ENCODE measurements around the gene OLFM3. TPM values are rescaled to one million over a fixed set of nuclear protein-coding genes. Genes with fewer than 3 reads are reported as not detected.

OLFM3 gene
- total RNA-seq, 2 donors from 2014 or later: 0.15 to 0.26 TPM

GRCh38 chr1:101816262-101816661 lies 180.5 kb downstream of the OLFM3 start:
- DNase-seq: no peak
- no peak overlapping the region for H3K4me3 ChIP-seq (ENCODE audit: low read length)
- 60 to 100% methylated on average over 1 of the region's 1 CpG for WGBS, 2 experiments (ENCODE audit: insufficient coverage in 1 of 2, insufficient read length in 1 of 2)
- Mint-ChIP-seq H3K27me3 (ENCODE audit: insufficient read depth) (no peaks in the 10 kb centered on the region), H3K27ac (no peak overlapping the region), H3K9me3 (no peaks in the 10 kb centered on the region), H3K36me3 (ENCODE audit: low read depth) (no peaks in the 10 kb centered on the region), H3K4me3 (no peak overlapping the region), H3K4me1 (peaks cover 12% of the 10 kb centered on the region)
- no peaks in the 10 kb centered on the region for H3K27me3 ChIP-seq (ENCODE audit: control insufficient read depth, insufficient read depth, low read length, poor library complexity, severe bottlenecking)
- H3K4me1 ChIP-seq (ENCODE audit: control insufficient read depth, insufficient read depth, low read length): peaks cover 3% of the 10 kb centered on the region
- H3K27ac ChIP-seq (ENCODE audit: low read depth, low read length): no peak overlapping the region
- H3K9ac ChIP-seq (ENCODE audit: extremely low read depth, low read length, poor library complexity, severe bottlenecking): no peak overlapping the region
- no peak for TF ChIP-seq CTCF (conservative IDR thresholded peaks at IDR 0.05)
- no peaks in the 10 kb centered on the region for H3K9me3 ChIP-seq (ENCODE audit: control insufficient read depth, low read length)
- no peaks in the 10 kb centered on the region for H3K36me3 ChIP-seq (ENCODE audit: control insufficient read depth, insufficient read depth, low read length)

DNA sequence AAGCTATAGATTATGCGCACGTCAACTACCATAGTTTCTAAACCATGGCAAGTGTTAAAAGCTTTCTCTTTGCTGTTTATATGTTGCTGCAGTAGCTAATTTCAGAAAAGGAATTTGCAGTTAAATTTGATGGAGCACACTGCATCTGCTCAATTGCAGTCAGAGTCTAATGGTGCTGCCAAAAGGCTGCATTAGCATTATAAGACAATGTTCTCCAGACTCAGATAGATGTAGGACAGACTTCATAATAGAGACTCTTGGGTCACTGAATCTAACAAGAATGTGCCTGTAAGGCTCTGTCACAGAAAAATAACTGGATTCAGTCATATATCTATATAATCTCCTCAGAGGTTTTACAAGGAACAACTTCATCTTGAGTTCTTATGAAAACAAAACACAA lies 198.3 kb downstream of the OLFM3 start:
- Histone ChIP-seq H3K36me3 (ENCODE audit: control insufficient read depth, insufficient read depth, low read length) (no peaks in the 10 kb centered on the region), H3K9me3 (ENCODE audit: control insufficient read depth, low read length) (no peaks in the 10 kb centered on the region), H3K4me1 (ENCODE audit: control insufficient read depth, insufficient read depth, low read length) (no peaks in the 10 kb centered on the region), H3K27ac (ENCODE audit: low read depth, low read length) (no peak overlapping the region), H3K4me3 (ENCODE audit: low read length) (no peak overlapping the region), H3K9ac (ENCODE audit: extremely low read depth, low read length, poor library complexity, severe bottlenecking) (no peak overlapping the region), H3K27me3 (ENCODE audit: control insufficient read depth, insufficient read depth, low read length, poor library complexity, severe bottlenecking) (no peaks in the 10 kb centered on the region)
- no peak for TF ChIP-seq CTCF (conservative IDR thresholded peaks at IDR 0.05)
- WGBS, 2 experiments (ENCODE audit: insufficient coverage in 1 of 2, insufficient read length in 1 of 2): 95 to 100% methylated on average over 2 of the region's 2 CpGs
- Mint-ChIP-seq H3K36me3 (ENCODE audit: low read depth) (no peaks in the 10 kb centered on the region), H3K4me3 (no peak overlapping the region), H3K27me3 (ENCODE audit: insufficient read depth) (no peaks in the 10 kb centered on the region), H3K27ac (no peak overlapping the region), H3K9me3 (no peaks in the 10 kb centered on the region), H3K4me1 (no peaks in the 10 kb centered on the region)
- DNase-seq: no peak

- Histone ChIP-seq H3K4me3 (ENCODE audit: low read length) (no peak overlapping the region), H3K36me3 (ENCODE audit: control insufficient read depth, insufficient read depth, low read length) (no peaks in the 10 kb centered on the region), H3K4me1 (ENCODE audit: control insufficient read depth, insufficient read depth, low read length) (no peaks in the 10 kb centered on the region), H3K27ac (ENCODE audit: low read depth, low read length) (no peak overlapping the region), H3K27me3 (ENCODE audit: control insufficient read depth, insufficient read depth, low read length, poor library complexity, severe bottlenecking) (no peaks in the 10 kb centered on the region), H3K9me3 (ENCODE audit: control insufficient read depth, low read length) (no peaks in the 10 kb centered on the region), H3K9ac (ENCODE audit: extremely low read depth, low read length, poor library complexity, severe bottlenecking) (no peak overlapping the region)
- Mint-ChIP-seq H3K27me3 (ENCODE audit: insufficient read depth) (no peaks in the 10 kb centered on the region), H3K4me3 (no peak overlapping the region), H3K36me3 (ENCODE audit: low read depth) (no peaks in the 10 kb centered on the region), H3K9me3 (no peaks in the 10 kb centered on the region), H3K4me1 (peaks cover 2% of the 10 kb centered on the region), H3K27ac (no peak overlapping the region)
- DNase-seq: no peak
- TF ChIP-seq CTCF (conservative IDR thresholded peaks at IDR 0.05): no peak
- 91 to 93% methylated on average over 5 of the region's 5 CpGs for WGBS, 2 experiments (ENCODE audit: insufficient coverage in 1 of 2, insufficient read length in 1 of 2)
These were observed 199.0 kb downstream of the OLFM3 start for GRCh38 chr1:101797722-101798121.

Measured in endodermal cell (in vitro differentiated cells).